ACC112 (cell line): ENCODE measurements around the gene FCGR3B.
"Not testable (repeated sequence)": the region's sequence is repeated elsewhere in the genome, so short reads cannot be mapped to it uniquely, and the experiment has no call there.

ENCODE experiments used
- H2AFZ ChIP-seq: fragments of 200-600 bp; sonication (generic); one replicate; pipeline ENCODE4 v1.6.0; 2017; ENCODE audit warnings: antibody characterized with exemption, low read length; ENCODE audit not compliant: unreplicated experiment
- H3K27ac ChIP-seq: fragments of 200-600 bp; sonication (generic); 2 replicates; pipeline ENCODE4 v1.5.1; 2014; ENCODE audit warnings: low read depth, mild to moderate bottlenecking, antibody characterized with exemption, low read length, moderate library complexity
- H3K27me3 ChIP-seq: fragments of 200-600 bp; sonication (generic); 2 replicates; pipeline ENCODE4 v1.6.1; 2014; ENCODE audit warnings: mild to moderate bottlenecking, antibody characterized with exemption, low read length, moderate library complexity, mixed read lengths; ENCODE audit not compliant: insufficient read depth
- H3K36me3 ChIP-seq: fragments of 200-600 bp; sonication (generic); 2 replicates; pipeline ENCODE4 v1.6.1; 2016; ENCODE audit warnings: mild to moderate bottlenecking, antibody characterized with exemption, low read length, moderate library complexity, mixed read lengths; ENCODE audit not compliant: insufficient read depth
- H3K4me1 ChIP-seq: fragments of 200-600 bp; sonication (generic); one replicate; pipeline ENCODE4 v1.6.1; 2016; ENCODE audit warnings: low read length, mixed read lengths; ENCODE audit not compliant: insufficient read depth, unreplicated experiment, control insufficient read depth
- H3K4me3 ChIP-seq: fragments of 200-600 bp; sonication (generic); 2 replicates; pipeline ENCODE4 v1.5.1; 2014; ENCODE audit warnings: mild to moderate bottlenecking, low read depth, low read length
- H3K79me2 ChIP-seq: fragments of 200-600 bp; sonication (generic); one replicate; pipeline ENCODE4 v1.6.0; 2016; ENCODE audit warnings: low read length; ENCODE audit not compliant: control insufficient read depth, unreplicated experiment, insufficient read depth

The FCGR3B gene

DNA sequence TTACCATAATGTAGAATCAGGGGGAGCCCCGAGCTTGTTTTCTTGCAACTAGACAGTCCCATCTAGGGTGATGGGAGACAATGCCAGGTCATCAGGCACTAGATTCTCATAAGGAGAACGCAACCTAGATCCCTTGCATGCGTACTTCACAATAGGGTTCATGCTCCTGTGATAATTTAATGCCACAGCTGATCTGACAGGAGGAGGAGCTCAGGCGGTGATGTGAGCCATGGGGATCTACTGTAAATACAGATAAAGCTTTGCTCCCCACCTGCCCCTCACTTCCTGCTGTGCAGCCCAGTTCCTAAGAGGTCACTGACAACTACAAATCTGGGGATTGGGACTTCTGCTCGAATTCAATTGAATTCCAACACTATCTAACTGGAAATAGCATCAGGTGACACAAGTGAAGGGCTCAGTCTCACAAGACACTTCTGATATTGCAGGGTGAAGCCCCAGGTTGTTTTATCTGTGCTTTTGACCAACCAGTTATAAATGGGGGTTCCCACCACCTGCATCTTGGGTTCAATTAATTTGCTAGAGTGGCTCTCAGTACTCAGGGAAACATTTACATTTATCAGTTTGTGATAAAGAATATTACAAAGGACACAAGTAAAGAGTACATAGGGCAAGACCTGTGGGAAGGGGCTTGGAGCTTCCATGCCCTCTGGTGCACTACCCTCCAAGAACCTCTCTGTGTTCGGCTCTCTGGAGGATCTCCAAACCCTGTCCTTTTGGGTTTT, 7.4 kb upstream of the FCGR3B start:
- H3K27me3 ChIP-seq, H2AFZ ChIP-seq, H3K4me1 ChIP-seq, H3K79me2 ChIP-seq, H3K4me3 ChIP-seq, H3K36me3 ChIP-seq, H3K27ac ChIP-seq: not testable (repeated sequence)

DNA sequence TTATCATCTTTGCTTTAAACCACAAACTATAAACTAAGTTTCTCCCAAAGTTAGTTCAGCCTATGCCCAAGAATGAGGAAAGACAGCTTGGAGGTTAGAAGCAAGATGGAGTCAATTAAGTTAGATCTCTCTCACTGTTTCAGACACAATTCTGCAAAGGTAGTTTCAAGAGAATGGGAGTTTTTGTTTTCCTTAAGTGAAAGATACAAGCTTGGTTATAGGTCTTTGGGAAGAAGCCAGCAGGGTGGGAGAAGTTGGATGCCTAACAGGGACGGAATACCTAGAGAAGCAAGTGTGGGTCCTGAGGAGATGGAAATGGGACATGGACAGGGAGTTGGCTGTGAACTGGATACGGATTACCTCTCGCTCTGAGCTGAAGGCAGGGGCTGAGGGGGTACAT, 6.0 kb upstream of the FCGR3B start:
- not testable (repeated sequence) for H3K27ac ChIP-seq, H3K27me3 ChIP-seq, H2AFZ ChIP-seq, H3K4me1 ChIP-seq, H3K36me3 ChIP-seq, H3K4me3 ChIP-seq, H3K79me2 ChIP-seq

DNA sequence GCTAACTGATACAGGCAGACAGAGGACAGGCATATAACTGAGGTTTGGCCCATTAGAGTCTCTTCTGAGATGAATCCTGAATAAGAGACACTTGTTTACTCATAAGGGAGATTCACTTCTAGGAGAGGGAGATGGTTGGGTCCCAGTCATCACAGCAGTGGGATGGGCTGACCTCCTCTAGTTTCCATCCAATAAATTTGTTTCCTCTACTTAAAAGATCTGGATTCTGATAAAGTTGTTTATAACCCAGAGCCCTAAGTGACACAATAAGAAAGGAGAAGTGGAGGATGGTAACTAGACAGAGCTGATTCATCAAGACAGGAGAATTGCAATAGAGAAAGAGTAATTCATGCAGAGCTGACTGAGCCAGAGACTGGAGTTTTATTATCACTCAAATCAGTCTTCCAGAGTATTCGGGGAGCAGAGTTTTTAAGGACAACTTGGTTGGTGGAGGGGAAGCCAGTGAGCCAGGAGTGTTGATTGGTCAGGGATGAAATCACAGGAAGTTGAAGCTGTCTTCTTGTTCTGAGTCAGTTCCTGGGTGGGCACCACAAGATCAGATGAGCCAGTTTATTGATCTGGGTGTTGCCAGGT, 5.3 kb upstream of the FCGR3B start:
- not testable (repeated sequence) for H3K36me3 ChIP-seq, H3K79me2 ChIP-seq, H3K4me3 ChIP-seq, H2AFZ ChIP-seq, H3K4me1 ChIP-seq, H3K27ac ChIP-seq, H3K27me3 ChIP-seq

DNA sequence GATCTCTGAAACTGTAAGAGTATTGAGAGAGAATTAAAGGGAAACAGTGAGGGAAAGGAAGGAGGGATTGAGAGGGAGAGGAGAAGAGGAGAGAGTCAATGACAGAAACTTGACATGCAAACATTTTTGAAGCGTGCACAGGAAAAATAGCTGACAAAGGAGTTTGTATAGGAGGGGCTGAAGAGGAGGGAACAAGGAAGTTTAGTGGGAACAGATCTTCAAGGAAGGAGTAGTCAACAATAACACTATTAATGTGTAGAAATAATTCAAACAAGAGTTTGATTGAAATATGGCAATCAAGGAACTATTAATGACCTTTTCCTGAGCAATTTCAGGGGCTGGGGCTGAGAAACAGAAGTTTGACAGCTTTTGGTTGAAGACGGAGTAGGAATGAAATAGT, 4.0 kb upstream of the FCGR3B start:
- not testable (repeated sequence) for H3K4me1 ChIP-seq, H3K36me3 ChIP-seq, H3K27me3 ChIP-seq, H3K27ac ChIP-seq, H3K79me2 ChIP-seq, H3K4me3 ChIP-seq, H2AFZ ChIP-seq

DNA sequence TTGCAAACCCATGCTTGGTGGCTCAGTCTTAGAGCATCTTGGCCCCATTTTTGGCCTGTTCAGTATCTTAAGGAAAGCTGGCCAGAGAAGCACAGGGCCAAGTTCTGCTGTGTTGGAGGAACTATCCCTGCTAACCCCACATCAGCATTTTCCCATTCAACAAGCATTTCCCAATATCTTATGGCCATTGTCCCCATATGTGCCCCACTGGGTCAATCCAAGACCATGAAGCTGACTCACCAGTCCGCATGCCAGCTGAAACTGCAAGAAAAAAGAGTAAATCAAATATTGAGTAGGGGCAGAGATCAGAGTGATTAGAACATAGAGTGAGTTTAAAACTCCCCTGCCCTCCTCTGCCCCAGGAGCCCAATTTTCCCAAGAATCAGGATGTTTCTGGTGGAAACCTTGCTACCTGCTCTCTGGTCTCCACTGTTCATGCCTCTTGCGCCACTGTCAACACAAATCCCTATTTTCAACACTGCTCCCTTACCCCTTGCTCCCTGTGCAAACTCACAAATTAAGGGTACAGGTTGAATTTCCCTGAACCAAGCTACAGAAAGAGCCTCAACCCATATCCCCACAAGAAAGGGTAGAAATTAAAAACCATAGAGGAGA, 741 bp downstream of the FCGR3B start:
- not testable (repeated sequence) for H3K27me3 ChIP-seq, H3K27ac ChIP-seq, H3K4me3 ChIP-seq, H2AFZ ChIP-seq, H3K36me3 ChIP-seq, H3K79me2 ChIP-seq, H3K4me1 ChIP-seq

DNA sequence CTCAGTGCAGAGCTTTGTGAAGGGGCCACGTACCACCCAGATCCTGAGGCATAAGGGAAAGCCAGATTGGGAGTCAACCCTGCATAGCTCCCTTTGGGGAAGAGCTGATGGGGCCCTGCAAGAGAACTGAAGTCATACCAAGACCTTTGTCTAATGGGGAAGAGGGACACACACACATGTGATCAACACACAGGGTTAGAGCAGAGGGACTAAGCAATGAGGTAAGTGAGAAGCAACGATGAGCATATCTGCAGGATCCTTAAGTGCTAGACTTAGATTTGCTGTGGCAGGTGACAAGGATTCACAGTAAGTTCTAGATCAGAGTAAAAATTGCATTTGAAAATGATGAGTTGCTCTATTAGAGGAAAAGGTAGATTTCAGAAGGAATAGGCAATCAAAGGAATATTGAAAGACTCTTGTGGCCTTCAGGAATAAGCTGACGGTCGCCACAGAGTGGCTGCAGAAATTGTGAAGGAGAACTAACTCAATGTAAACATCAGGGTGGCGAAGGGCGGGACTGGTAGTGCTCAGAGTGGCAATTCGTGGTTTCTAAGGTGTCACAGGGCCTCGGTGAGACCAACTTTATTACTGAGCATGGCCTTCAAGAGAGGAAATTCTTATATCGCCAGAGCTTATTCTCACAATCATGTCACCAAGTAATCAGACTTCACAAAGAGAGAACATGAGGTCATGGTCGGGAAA, 4.4 kb downstream of the FCGR3B start:
- H3K4me1 ChIP-seq, H3K36me3 ChIP-seq, H2AFZ ChIP-seq, H3K79me2 ChIP-seq, H3K27me3 ChIP-seq, H3K27ac ChIP-seq, H3K4me3 ChIP-seq: not testable (repeated sequence)

DNA sequence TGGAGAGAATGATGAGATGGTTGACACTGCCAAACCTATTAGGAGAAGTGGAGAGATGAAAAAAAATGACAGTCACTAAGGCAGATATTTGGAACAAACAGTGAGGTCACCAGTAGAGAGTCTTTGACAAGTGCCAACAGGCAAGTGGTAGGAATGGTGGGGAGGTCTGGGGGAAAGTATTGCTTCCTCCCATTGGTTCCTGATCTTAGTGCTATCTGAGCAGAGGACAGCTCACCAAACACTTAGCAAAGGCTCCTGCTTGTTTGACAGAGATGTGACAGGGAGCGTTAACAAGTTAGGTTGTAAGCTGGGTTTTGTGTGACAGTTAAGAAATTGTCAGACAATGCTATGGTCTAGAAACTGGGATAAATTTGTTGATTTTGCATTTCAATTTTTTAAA, 6.4 kb downstream of the FCGR3B start:
- H3K27ac ChIP-seq, H3K4me1 ChIP-seq, H3K36me3 ChIP-seq, H3K27me3 ChIP-seq, H3K4me3 ChIP-seq, H2AFZ ChIP-seq, H3K79me2 ChIP-seq: not testable (repeated sequence)

DNA sequence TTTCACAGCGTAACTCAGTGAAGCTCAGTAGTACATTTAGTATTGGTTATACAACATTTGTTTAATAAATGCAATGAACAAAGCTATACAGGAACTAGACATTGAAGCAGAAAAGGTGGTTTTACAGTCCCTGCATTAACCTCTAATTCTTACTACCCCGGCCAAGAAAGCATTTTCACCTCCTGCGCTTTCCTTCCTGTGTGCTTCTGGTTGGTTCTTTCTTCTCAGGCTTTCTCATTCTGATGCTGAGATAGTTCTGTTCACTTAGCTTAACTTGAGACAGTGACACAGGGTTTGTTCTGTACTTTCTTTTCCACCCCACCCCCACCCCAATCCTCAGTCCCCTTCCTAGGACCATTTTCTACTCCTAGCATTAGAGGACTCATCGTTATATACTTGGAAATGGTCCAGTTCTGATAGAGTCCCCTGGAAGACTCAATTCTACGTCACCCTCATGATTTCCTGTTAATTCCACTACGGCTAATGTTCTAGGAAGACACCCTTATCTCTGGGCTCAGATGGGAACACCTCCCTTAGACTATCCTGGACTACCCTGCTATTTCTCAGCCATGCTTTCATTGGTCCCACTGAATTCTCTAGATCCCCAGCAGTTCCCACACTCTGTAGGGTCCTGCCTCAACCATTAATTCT, 7.5 kb downstream of the FCGR3B start:
- H3K36me3 ChIP-seq, H3K27me3 ChIP-seq, H3K79me2 ChIP-seq, H3K27ac ChIP-seq, H3K4me3 ChIP-seq, H2AFZ ChIP-seq, H3K4me1 ChIP-seq: not testable (repeated sequence)

DNA sequence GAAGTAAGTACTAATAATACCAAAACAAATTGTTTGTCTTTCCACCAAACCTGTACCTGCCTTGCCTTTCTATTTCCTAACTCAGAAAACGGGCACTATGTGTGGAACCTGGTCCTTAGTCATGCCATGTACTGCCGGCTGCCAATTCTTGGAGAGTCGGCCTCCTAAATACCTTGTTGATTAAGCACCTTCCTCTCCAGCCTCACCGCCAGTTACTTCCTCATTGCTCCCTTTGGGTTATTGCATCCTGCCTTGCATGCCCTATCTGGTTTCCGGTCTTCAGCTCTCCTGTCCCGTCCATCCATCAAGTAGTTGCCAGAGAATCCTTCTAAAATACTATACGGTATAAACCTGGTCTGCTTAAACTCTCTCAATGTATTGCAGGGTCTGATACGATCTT, 8.9 kb downstream of the FCGR3B start:
- H3K79me2 ChIP-seq, H3K27me3 ChIP-seq, H3K4me1 ChIP-seq, H3K27ac ChIP-seq, H2AFZ ChIP-seq, H3K36me3 ChIP-seq: not testable (repeated sequence)
- peak overlapping the region; percentile 79; the same call in 1 of the 2 replicates for H3K4me3 ChIP-seq

DNA sequence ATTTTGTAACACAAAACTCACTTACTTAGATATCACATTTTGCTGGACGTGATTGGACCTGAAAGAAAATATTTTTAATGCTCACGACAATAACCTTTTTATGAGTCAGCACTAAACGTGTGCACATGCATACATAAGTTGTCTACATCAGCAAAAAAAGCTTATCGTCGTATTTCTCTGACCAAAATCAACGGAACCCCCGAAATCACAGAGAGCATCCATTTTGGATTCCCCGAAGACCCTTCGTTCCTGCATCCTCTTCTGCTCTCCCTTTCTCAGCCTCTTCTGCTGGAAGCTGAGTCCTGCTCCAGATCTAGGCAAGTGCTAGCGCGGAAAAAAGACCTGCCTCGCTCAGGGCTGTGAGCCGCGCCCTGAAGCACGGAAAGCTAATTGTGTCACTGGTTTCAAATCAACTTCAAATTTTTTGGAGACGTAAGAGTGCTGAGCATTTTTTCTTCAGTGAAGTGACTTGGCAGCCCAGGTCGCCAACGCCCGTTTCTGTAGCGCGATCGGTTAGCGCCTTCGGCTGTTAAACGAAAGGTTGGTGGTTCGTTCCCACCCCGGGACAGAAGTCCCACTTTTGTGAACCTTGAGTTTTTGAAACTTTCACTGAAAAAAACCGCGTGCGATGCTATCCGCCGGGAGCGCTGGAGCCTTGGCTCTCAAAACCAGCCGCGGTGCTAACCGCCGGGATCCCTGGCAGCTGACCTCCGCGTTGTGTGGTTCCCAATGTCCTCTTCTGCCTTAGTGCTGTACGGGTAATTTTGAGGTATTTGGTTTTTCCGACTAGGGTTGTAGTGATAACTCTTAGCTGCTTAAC, 9.6 kb downstream of the FCGR3B start:
- Histone ChIP-seq H2AFZ (peak overlapping the region; percentile 76), H3K4me3 (peak overlapping the region; percentile 79)
- not testable (repeated sequence) for H3K27me3 ChIP-seq, H3K4me1 ChIP-seq, H3K36me3 ChIP-seq, H3K79me2 ChIP-seq, H3K27ac ChIP-seq
